GM21360 (cell line): ENCODE results near the gene PASK.

Experiments used
- ATAC-seq: cut with Tn5 transposase; IDR thresholded peaks from one replicate; pipeline ENCODE4 v1.9.1; 2021; ENCODE audit warnings: mild to moderate bottlenecking, moderate library complexity; ENCODE audit not compliant: unreplicated experiment

PASK gene

GRCh38 chr2:241087420-241088268, 61.6 kb downstream of the PASK start:
- ATAC-seq, result peak; percentile 62

GRCh38 chr2:241084856-241085444, 64.3 kb downstream of the PASK start:
- ATAC-seq, result no peak

GRCh38 chr2:241083091-241083415, 66.2 kb downstream of the PASK start:
- no peak for ATAC-seq

GRCh38 chr2:241082341-241083090, 66.8 kb downstream of the PASK start:
- ATAC-seq, result no peak

GRCh38 chr2:241081643-241082340, 67.5 kb downstream of the PASK start:
- ATAC-seq, result no peak

GRCh38 chr2:241081190-241081642, 68.1 kb downstream of the PASK start:
- ATAC-seq, result no peak

- no peak for ATAC-seq
Measured at GRCh38 chr2:241080405-241081189, 68.7 kb downstream of the PASK start.

- no peak for ATAC-seq
Measured at GRCh38 chr2:241074901-241075540, 74.3 kb downstream of the PASK start.

- no peak for ATAC-seq
Measured at GRCh38 chr2:241074065-241074818, 75.0 kb downstream of the PASK start.

- ATAC-seq, result no peak
Measured at GRCh38 chr2:241073166-241074064, 75.9 kb downstream of the PASK start.

- no peak for ATAC-seq
Measured at GRCh38 chr2:241072553-241073165, 76.6 kb downstream of the PASK start.

GRCh38 chr2:241072151-241072550, 77.1 kb downstream of the PASK start:
- ATAC-seq, result no peak

GRCh38 chr2:241071677-241072111, 77.6 kb downstream of the PASK start:
- ATAC-seq, result no peak

GRCh38 chr2:241070811-241071676, 78.2 kb downstream of the PASK start:
- ATAC-seq, result no peak

GRCh38 chr2:241070361-241070760, 78.9 kb downstream of the PASK start:
- ATAC-seq, result no peak

- no peak for ATAC-seq
Measured at GRCh38 chr2:241069821-241070281, 79.4 kb downstream of the PASK start.
